Nephron progenitor cell (in vitro differentiated cells): ENCODE measurements around the gene ZNF618.

Experiments used
- DNase-seq: peaks from one replicate; pipeline ENCODE4 v3.0.0; 2021
- H3K27ac Mint-ChIP-seq: 2 replicates; pipeline ENCODE4 v1.8.0; 2021; ENCODE audit warnings: mild to moderate bottlenecking, moderate library complexity, mixed read lengths
- H3K27me3 Mint-ChIP-seq: 2 replicates; pipeline ENCODE4 v1.8.0; 2021; ENCODE audit warnings: mild to moderate bottlenecking, low read depth, mixed read lengths; ENCODE audit not compliant: poor library complexity
- H3K36me3 Mint-ChIP-seq: 2 replicates; pipeline ENCODE4 v1.8.0; 2021; ENCODE audit warnings: low read depth, mixed read lengths
- H3K4me1 Mint-ChIP-seq: 2 replicates; pipeline ENCODE4 v1.8.0; 2021; ENCODE audit warnings: mixed read lengths
- H3K4me3 Mint-ChIP-seq: 2 replicates; pipeline ENCODE4 v1.8.0; 2021; ENCODE audit warnings: mild to moderate bottlenecking, moderate library complexity, mixed read lengths
- H3K9me3 Mint-ChIP-seq: 2 replicates; pipeline ENCODE4 v1.8.0; 2021; ENCODE audit warnings: mild to moderate bottlenecking, moderate library complexity, mixed read lengths
- CTCF ChIP-seq: fragments of 200-600 bp; sonication (generic); IDR thresholded peaks from 2 replicates; pipeline ENCODE4 v1.5.0; 2021; ENCODE audit warnings: antibody characterized with exemption

ZNF618 gene

DNA sequence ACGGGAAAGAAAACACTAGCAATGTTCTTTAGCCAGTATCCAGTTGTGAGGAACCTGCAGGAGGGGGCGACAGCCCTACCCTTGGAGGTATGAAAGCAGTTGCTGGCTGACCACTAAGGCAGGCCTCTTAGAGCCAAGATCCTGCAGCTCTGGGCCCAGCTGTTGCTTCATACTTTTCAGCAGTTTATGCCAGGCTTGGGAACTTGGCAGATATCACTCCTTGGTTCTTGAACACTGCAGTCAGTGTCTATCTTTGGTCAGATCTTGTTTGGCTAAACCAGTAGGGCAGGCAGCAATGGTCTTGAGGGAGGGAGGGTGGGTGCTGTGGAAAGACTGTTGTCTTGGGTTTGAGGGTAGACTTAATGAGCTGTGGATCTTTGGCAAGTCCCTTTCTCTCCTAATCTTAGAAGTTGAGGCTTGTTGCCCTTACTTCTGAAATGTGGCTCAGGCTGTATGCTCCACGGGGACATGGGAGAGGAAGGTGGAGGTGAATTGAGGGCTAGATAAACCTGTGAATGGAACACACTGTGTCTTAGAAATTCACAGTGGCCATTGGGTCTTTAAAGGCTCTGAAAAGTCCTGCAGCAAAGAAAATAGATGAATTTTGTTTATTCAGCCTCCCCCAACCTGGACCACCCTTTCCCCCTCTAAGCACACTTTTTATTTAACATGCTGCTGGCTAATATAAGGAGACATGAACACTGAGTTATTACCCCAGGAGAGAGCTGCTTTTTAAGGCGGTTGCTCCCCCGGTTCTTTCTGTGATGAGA lies 37.5 kb downstream of the ZNF618 start:
- peaks cover 4% of the 10 kb centered on the region for H3K27me3 Mint-ChIP-seq

GRCh38 chr9:113914517-113914916 lies 38.4 kb downstream of the ZNF618 start:
- Mint-ChIP-seq H3K9me3 (no peaks in the 10 kb centered on the region), H3K4me3 (no peak overlapping the region), H3K36me3 (peaks cover 17% of the 10 kb centered on the region), H3K27me3 (peaks cover 4% of the 10 kb centered on the region), H3K27ac (peak overlapping the region; percentile 50), H3K4me1 (peaks cover 45% of the 10 kb centered on the region)
- TF ChIP-seq CTCF: no peak
- DNase-seq: no peak

More for the DNA sequence above, 37.5 kb downstream of the ZNF618 start:
- Mint-ChIP-seq H3K27ac (no peak overlapping the region), H3K36me3 (peaks cover 17% of the 10 kb centered on the region), H3K4me3 (no peak overlapping the region), H3K9me3 (no peaks in the 10 kb centered on the region), H3K4me1 (peaks cover 43% of the 10 kb centered on the region)
- TF ChIP-seq CTCF: no peak
- DNase-seq: no peak

DNA sequence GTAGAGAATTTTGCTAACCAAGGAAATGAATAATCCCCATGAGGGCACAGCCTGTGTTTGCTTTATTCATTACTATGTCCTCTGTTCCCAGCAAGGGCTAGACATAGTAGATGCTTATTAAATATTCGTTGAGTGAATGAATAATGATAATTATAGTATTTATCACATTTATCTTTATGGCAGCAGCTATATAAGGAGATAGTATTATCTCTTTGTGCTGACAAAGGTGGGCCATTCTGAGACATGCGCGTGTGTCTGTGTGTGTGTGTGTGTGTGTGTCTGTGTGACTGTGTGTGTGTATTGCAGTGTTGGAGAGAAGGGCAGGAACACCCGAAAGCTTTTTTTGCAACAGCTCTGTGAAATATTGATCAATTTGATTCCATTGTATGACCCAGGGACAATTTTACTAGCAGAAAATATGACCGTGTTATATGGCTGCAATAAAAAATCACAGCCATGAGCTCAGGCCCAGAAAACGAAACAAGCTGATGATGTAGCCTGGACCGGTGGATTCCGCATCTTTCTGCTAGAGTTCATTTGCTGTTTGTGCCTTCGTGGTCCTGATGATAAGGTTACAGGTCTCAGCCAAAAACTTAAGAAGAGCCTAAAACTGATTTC lies 39.8 kb downstream of the ZNF618 start:
- no peak for TF ChIP-seq CTCF
- H3K4me1 Mint-ChIP-seq: peaks cover 45% of the 10 kb centered on the region
- H3K36me3 Mint-ChIP-seq: peaks cover 17% of the 10 kb centered on the region
- DNase-seq: no peak
- H3K27ac Mint-ChIP-seq: no peak overlapping the region
- peaks cover 4% of the 10 kb centered on the region for H3K27me3 Mint-ChIP-seq
- H3K9me3 Mint-ChIP-seq: no peaks in the 10 kb centered on the region
- H3K4me3 Mint-ChIP-seq: no peak overlapping the region

GRCh38 chr9:113916931-113917330 lies 40.8 kb downstream of the ZNF618 start:
- no peaks in the 10 kb centered on the region for H3K27me3 Mint-ChIP-seq
- peaks cover 27% of the 10 kb centered on the region for H3K36me3 Mint-ChIP-seq
- no peak for TF ChIP-seq CTCF
- DNase-seq: no peak
- peaks cover 2% of the 10 kb centered on the region for H3K9me3 Mint-ChIP-seq
- H3K4me3 Mint-ChIP-seq: no peak overlapping the region
- no peak overlapping the region for H3K27ac Mint-ChIP-seq
- peaks cover 44% of the 10 kb centered on the region for H3K4me1 Mint-ChIP-seq

DNA sequence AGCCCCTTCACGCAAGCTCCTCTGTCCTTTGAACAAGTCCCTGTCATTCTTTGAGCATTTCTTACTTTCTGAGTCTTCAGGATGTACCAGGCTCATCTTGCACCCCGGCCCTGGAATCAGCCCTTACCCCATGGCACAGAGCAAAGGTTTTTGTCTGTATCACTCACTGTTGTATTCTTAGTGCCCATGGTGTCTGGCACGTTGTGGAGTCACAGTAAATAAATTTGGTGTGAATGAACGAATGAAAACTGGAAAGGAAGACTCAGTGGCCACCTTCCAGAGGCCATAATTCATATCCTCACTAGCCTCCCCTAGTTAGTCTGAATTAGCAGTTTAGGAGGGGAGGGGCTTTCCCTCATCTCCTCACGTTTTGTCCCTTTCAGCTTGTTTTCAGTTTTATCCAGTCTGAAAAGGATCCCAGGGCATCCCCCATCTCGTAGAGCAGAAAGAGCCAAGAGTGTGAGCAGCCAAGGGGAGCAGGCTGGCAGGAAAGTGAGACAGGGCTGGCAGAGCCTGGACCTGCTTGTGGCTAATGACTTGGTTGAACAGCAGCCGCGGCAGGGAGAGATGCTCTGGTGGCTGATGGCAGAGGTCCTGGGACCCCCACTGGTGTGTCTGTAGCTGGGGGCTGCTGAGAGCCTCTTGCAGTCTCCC lies 42.7 kb downstream of the ZNF618 start:
- DNase-seq: no peak
- Mint-ChIP-seq H3K27ac (peak overlapping the region; percentile 88), H3K4me1 (peaks cover 28% of the 10 kb centered on the region), H3K4me3 (no peak overlapping the region), H3K9me3 (peaks cover 21% of the 10 kb centered on the region), H3K27me3 (no peaks in the 10 kb centered on the region), H3K36me3 (peaks cover 46% of the 10 kb centered on the region)
- no peak for TF ChIP-seq CTCF
